GM10266 (cell line): ENCODE measurements around the gene RARS2.
"Not testable (repeated sequence)": the region's sequence is repeated elsewhere in the genome, so short reads cannot be mapped to it uniquely, and the experiment has no call there.

Experiments used
- DNase-seq: peaks from one replicate; pipeline ENCODE4 v3.0.0; 2012; ENCODE audit errors: extremely low spot score
- TF ChIP-seq, protein P1 (sequence below): IDR thresholded peaks from 2 replicates; pipeline ENCODE4 v1.5.1; 2012; ENCODE audit warnings: mild to moderate bottlenecking, low read depth; ENCODE audit not compliant: control insufficient read depth, insufficient read depth; ENCODE audit errors: missing control alignments

Gene RARS2

DNA sequence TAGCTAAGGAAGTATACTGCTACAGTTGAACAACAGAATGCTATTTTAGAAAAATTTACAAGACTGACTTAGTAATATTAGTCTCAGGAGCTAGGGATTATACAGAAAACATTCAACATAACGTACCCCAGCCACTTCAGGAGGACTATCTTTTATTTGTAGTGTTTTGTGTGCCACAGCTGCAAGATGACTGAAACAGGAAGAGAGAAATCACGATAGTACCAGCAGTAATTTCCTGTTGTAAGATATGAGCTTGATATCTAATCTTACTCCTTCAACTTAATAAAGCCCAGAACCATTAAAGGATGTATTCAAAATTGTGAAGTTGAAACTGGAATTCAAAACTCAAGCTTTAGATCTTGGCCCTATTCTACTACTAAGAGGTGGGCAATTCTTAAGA is 75.0 kb downstream of the RARS2 start:
- DNase-seq, result no peak
- TF ChIP-seq, protein P1, sequence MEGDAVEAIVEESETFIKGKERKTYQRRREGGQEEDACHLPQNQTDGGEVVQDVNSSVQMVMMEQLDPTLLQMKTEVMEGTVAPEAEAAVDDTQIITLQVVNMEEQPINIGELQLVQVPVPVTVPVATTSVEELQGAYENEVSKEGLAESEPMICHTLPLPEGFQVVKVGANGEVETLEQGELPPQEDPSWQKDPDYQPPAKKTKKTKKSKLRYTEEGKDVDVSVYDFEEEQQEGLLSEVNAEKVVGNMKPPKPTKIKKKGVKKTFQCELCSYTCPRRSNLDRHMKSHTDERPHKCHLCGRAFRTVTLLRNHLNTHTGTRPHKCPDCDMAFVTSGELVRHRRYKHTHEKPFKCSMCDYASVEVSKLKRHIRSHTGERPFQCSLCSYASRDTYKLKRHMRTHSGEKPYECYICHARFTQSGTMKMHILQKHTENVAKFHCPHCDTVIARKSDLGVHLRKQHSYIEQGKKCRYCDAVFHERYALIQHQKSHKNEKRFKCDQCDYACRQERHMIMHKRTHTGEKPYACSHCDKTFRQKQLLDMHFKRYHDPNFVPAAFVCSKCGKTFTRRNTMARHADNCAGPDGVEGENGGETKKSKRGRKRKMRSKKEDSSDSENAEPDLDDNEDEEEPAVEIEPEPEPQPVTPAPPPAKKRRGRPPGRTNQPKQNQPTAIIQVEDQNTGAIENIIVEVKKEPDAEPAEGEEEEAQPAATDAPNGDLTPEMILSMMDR, result no peak

DNA sequence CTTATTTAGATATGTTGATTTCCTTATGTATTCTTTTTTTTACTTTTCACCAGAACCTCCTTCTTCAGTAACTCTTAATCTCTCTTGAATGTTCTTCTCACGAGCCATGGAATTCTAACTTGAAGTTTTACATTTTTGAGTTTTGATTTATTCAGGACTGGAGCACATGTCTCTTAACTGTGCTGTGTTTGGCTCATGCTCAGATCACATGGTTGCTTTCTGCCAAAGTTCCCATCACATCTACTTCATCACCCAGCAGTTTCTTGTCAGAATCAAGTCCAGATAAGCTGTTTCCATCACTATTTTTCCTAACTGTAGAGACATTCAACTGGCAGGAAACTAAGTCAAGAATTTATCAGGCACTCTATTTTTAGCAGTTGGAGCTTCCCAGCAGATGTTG is 85.3 kb downstream of the RARS2 start:
- no peak for DNase-seq
- TF ChIP-seq, protein P1, result no peak

DNA sequence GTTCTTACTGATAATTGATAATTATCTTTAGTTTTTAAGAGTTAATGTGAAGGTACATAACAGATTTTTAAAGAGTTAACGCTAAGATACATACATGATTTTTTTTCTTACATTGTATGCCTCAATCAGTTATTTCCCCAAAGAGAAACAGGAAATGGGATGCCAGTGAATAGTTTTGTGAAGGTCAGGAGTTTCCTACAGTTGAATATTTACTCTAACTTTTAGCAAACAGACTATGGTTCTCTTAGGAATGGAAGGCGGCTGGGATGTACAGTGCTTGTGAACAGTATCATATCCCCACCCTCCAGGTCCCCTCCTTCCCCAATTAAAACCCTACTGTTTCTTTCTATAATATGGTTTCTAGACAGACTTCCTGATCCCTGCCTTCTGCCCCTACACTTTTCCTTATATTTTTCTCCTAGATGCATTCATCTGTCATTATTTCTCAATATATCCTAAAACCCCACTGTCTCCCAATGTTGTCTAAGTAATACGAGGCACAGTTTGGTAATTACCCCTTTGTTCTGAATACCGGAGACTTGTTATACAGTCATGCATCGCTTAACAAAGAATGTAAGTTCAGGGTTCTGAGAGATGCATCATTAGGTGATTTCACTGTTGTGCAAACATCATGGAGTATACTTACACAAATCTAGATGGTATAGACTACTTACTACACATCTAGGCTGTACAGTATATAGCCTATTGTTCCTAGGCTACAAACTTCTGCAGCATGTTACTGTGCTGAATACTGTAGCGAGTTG is 87.8 kb downstream of the RARS2 start:
- DNase-seq, result no peak
- TF ChIP-seq, protein P1, result no peak

DNA sequence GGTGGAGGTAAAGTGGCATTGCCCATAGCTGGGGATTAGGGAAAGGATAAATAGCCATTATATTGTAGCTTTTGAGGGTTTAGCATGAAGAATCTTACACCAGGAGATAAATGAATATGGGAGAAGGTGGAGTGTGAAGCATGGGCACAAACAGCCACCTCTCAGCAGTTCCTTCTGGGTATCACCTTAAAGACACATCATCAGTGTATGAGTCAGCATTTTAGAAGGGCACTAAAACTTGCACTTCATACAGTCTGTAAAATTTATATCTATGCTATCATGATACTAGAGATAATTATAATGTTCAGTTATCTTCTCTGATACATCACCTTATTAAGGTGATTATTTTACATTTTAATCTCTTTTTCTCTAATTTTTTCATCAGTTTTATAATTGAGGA is 91.7 kb downstream of the RARS2 start:
- DNase-seq, result no peak
- TF ChIP-seq, protein P1, result no peak

DNA sequence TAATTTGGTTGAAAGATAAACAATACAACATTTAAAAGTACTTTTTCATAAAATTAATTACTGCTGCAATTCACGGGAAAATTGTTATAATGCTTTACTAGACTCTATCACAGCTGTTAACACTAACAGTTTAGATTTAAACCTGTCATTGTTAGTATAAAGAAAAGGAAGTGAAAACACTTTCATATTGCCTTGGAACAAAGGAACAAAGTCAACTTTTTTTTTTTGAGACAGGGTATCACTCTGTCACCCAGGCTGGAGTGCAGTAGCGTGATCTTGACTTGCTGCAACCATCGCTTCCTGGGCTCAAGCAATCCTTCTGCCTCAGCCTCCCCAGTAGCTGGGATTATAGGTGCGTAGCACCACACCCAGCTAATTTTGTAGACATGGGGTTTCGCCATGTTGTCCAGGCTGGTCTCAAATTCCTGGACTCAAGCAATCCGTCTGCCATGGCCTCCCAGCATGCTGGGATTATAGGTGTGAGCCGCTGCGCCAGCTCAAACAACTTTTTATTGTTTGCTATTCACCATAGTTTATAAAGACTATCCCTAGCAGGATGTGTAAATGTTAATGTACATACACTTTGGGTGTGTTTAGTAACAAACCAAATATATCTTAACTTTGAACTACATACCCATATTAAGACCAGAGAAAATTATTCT is 94.9 kb downstream of the RARS2 start:
- peak; percentile 22 for DNase-seq
- TF ChIP-seq, protein P1, result no peak

DNA sequence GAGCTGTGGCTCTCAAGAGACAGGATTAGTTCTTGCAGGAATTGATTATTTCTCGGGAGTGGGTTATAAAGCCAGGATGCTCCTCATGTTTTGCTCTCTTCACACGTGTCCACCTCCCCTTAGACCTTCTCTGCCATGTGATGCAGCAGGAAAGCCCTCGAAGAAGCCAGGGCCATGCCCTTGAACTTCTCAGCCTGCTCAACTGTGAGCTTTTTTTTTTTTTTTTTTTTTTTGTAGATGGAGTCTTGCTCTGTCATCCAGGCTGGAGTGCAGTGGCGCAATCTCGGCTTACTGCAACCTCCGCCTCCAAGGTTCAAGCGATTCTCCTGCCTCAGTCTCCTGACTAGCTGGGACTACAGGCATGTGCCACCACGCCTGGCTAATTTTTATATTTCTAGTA is 100.5 kb downstream of the RARS2 start:
- not testable (repeated sequence) for DNase-seq

DNA sequence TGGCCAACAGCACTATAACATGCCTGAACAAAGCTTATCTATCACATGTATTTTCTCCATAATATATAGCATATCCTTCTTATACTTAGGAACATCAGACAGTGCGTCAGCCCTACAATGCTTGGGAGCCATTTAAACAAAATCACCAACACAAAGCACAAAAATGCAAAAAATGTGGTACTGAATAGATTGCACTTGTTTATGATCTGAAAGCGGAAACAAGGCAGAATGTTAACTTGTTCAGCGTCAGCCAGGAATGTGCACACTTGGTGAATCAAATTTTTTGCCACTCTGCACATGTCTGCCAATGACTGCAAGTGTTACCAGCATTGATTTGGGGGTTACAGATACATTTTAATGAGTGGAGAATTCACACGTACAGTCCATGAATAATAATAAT is 102.2 kb downstream of the RARS2 start:
- TF ChIP-seq, protein P1, result no peak
- DNase-seq, result no peak
